ENCODE data around the gene KIAA1143. TPM values are rescaled to one million over a fixed set of nuclear protein-coding genes. Genes with fewer than 3 reads are reported as not detected.

The KIAA1143 gene
- total and polyA plus RNA-seq, 2 of the 13 experiments (the other 11 are each of a cell fraction or from before 2014, with no cell fraction given), result 9.9 to 27.2 TPM

GRCh38 chr3:44729384-44729910 lies 32.0 kb downstream of the KIAA1143 start, which contains the start of gene ZNF501 (continued):
- TF ChIP-seq DZIP1 (CRISPR knock-in tag; IDR thresholded peaks at IDR 0.05) (no peak), ZNF547 (CRISPR knock-in tag; IDR thresholded peaks at IDR 0.05) (no peak), ZNF225 (CRISPR knock-in tag; IDR thresholded peaks at IDR 0.05) (peak; percentile 69; the same call in 1 of the 2 replicates), ZNF546 (CRISPR knock-in tag; conservative IDR thresholded peaks at IDR 0.05) (peak; percentile 76; the same call in 1 of the 2 replicates), ZSCAN22 (CRISPR knock-in tag; IDR thresholded peaks at IDR 0.05) (no peak), ZGPAT (CRISPR knock-in tag; IDR thresholded peaks at IDR 0.05) (peak; percentile 94), TCF7L2 (IDR thresholded peaks at IDR 0.05; ENCODE audit: low read depth, low read length) (no peak), FOXO1 (CRISPR knock-in tag; IDR thresholded peaks at IDR 0.05) (peak; percentile 68), ZNF264 (CRISPR knock-in tag; IDR thresholded peaks at IDR 0.05) (0 out of 2 replicates have a peak, but pooled peaks have one; percentile 36), FLYWCH1 (CRISPR knock-in tag; IDR thresholded peaks at IDR 0.05) (no peak), NFIB (CRISPR knock-in tag; IDR thresholded peaks at IDR 0.05; ENCODE audit: borderline replicate concordance) (no peak), ZNF746 (CRISPR knock-in tag; IDR thresholded peaks at IDR 0.05) (no peak), HINFP (CRISPR knock-in tag; IDR thresholded peaks at IDR 0.05; ENCODE audit: low read depth) (no peak; the same call in 1 of the 2 replicates), ZNF124 (CRISPR knock-in tag; IDR thresholded peaks at IDR 0.05) (peak; percentile 76; the same call in 1 of the 2 replicates), DRAP1 (CRISPR knock-in tag; IDR thresholded peaks at IDR 0.05) (peak; percentile 94), ZNF296 (CRISPR knock-in tag; conservative IDR thresholded peaks at IDR 0.05) (0 out of 2 replicates have a peak, but pooled peaks have one; percentile 51), ZBTB20 (CRISPR knock-in tag; IDR thresholded peaks at IDR 0.05; ENCODE audit: borderline replicate concordance, low read depth) (peak; percentile 77; the same call in 1 of the 2 replicates), KLF6 (CRISPR knock-in tag; IDR thresholded peaks at IDR 0.05) (peak; percentile 72; the same call in 1 of the 2 replicates), HDAC6 (IDR thresholded peaks at IDR 0.05; ENCODE audit: low read depth, low read length) (no peak), STAT5B (CRISPR knock-in tag; IDR thresholded peaks at IDR 0.05) (no peak), AGO1 (IDR thresholded peaks at IDR 0.05; ENCODE audit: low read depth, low read length, poor library complexity, severe bottlenecking) (peak; percentile 76)

Measured in HepG2 (cell line).